Stimulated activated CD8-positive, alpha-beta memory T cell treated with anti-CD3 and anti-CD28 coated beads, Interleukin-4, amount 100 ng/mL, for 48 hours (primary cell): ENCODE measurements around the gene NDUFAB1.
"Not testable (repeated sequence)": the region's sequence is repeated elsewhere in the genome, so short reads cannot be mapped to it uniquely, and the experiment has no call there.

Experiments used
- DNase-seq: peaks from one replicate; pipeline ENCODE4 v3.0.0-alpha.2; 2020

The NDUFAB1 gene

GRCh38 chr16:23549938-23550337 lies 46.2 kb downstream of the NDUFAB1 start:
- no peak for DNase-seq

- DNase-seq = no peak
Measured at GRCh38 chr16:23544436-23544835, 51.7 kb downstream of the NDUFAB1 start.

- not testable (repeated sequence) for DNase-seq
Measured at GRCh38 chr16:23540817-23541178, 55.3 kb downstream of the NDUFAB1 start.

GRCh38 chr16:23539984-23540816 lies 55.9 kb downstream of the NDUFAB1 start:
- DNase-seq = no peak

GRCh38 chr16:23538919-23539278 lies 57.2 kb downstream of the NDUFAB1 start:
- no peak for DNase-seq

- no peak for DNase-seq
Measured at GRCh38 chr16:23537390-23537789, 58.7 kb downstream of the NDUFAB1 start.

GRCh38 chr16:23535901-23536300 lies 60.2 kb downstream of the NDUFAB1 start:
- no peak for DNase-seq

GRCh38 chr16:23534868-23535860 lies 61.0 kb downstream of the NDUFAB1 start:
- DNase-seq = no peak

GRCh38 chr16:23532448-23532847 lies 63.7 kb downstream of the NDUFAB1 start:
- no peak for DNase-seq
